Ovary (tissue), 10 donors: ENCODE data around the gene DDX51. TPM values are rescaled to one million over a fixed set of nuclear protein-coding genes. Genes with fewer than 3 reads are reported as not detected.

Experiments
- DNase-seq, 5 donors: peaks; one replicate each; pipeline ENCODE4 v3.0.0-alpha.2; 2019 to 2020
- H3K27ac ChIP-seq, 2 donors: fragments of 200-600 bp; one replicate each; pipeline versions ENCODE4 v1.5.1 to v1.8.0; 2019 to 2022
- H3K27me3 ChIP-seq: fragments of 200-600 bp; one replicate; pipeline ENCODE4 v1.8.0; 2022
- H3K36me3 ChIP-seq: fragments of 200-600 bp; sonication (generic); one replicate; pipeline ENCODE4 v1.5.1; 2019
- H3K4me1 ChIP-seq: one replicate; pipeline ENCODE4 v1.8.1; 2013; ENCODE audit warnings: mild to moderate bottlenecking, moderate library complexity; ENCODE audit not compliant: insufficient read depth
- H3K4me3 ChIP-seq: fragments of 200-600 bp; sonication (generic); one replicate; pipeline ENCODE4 v1.5.1; 2017
- H3K9me3 ChIP-seq, 2 donors: fragments of 200-600 bp in 1 of 2; sonication (generic) in 1 of 2; one replicate each; pipeline versions ENCODE4 v1.5.1 to v1.8.1; 2013 to 2019; ENCODE audit warnings: mild to moderate bottlenecking in 1 of 2, moderate library complexity in 1 of 2
- EP300 ChIP-seq: sonication (generic); formaldehyde crosslinking; IDR thresholded peaks from one replicate; pipeline ENCODE4 v1.6.1; 2017; ENCODE audit warnings: antibody characterized with exemption
- POLR2A ChIP-seq: fragments of 450-650 bp; IDR thresholded peaks from one replicate; pipeline ENCODE4 v1.6.1; 2017; ENCODE audit warnings: antibody characterized with exemption, mild to moderate bottlenecking, moderate library complexity
- WGBS, 3 donors: extraction: QIAGEN DNeasy Blood & Tissue Kit in 1 of 3; methylation state at CpG; one replicate each; pipeline versions ENCODE4 v1.1.5 to v1.1.7; 2013 to 2017; 5-methylcytosine and 5-hydroxymethylcytosine counted together
- intact Hi-C, 4 donors: fragments of 100-400 bp; cut with DNase I; formaldehyde crosslinking; loops; one replicate each; pipeline versions ENCODE4 v1.11.0 to v1.15.1; 2022 to 2023
- long read RNA-seq, 3 donors: library from polyadenylated mRNA in 2 of 3; unstranded in 2 of 3; transcript quantifications; one replicate each; pipeline ENCODE4 v2.0.0 and lab custom pipeline, GENCODE V29; 2021 to 2026
- polyA plus RNA-seq, 2 donors: library from polyadenylated mRNA; stranded (reverse); fragments of 200-250 nt in 1 of 2; fragments of 350-450 nt in 1 of 2; fragmentation: Illumina TruSeq in 1 of 2; extraction: RNeasy Lipid Tissue Mini Kit (QIAGEN cat#74804) in 1 of 2; gene quantifications; one replicate each; pipeline ENCODE4 v1.2.3, GENCODE V29; 2013 to 2014
- total RNA-seq, 7 donors: library from RNA; depleted of rRNA in 2 of 7; stranded (reverse); fragments of >200 nt in 2 of 7; fragmentation: NEBNext Ultra II Directional in 3 of 7; extraction: Animal tissue kit (Norgen Biotek cat#: 25700) in 3 of 7; gene quantifications; one replicate each; pipeline versions ENCODE4 v1.1.0 to v1.2.4, GENCODE V29; 2016 to 2023
- TF ChIP-seq, protein P1 (sequence below), 3 donors: fragments of 450-650 bp in 2 of 3; fragments of 200-600 bp in 1 of 3; IDR thresholded peaks; one replicate each; pipeline versions ENCODE4 v1.5.1 to v1.8.0; 2016 to 2022; ENCODE audit warnings: antibody characterized with exemption in 3 of 3, mild to moderate bottlenecking in 1 of 3
- donor health status: DM: no; HTN: no; CAD: no; lungs with moderate emphysema.
- donor health status: DM: no; HTN: no; CAD: no.
- donor health status: Bipolar disorder and iron deficiency.
- donor health status: DM: yes; HTN: yes; CAD: no.
- donor health status: DM: no; HTN: no; CAD: no.
- donor health status: DM: yes; HTN: yes; CAD: no.

Gene DDX51, protein sequence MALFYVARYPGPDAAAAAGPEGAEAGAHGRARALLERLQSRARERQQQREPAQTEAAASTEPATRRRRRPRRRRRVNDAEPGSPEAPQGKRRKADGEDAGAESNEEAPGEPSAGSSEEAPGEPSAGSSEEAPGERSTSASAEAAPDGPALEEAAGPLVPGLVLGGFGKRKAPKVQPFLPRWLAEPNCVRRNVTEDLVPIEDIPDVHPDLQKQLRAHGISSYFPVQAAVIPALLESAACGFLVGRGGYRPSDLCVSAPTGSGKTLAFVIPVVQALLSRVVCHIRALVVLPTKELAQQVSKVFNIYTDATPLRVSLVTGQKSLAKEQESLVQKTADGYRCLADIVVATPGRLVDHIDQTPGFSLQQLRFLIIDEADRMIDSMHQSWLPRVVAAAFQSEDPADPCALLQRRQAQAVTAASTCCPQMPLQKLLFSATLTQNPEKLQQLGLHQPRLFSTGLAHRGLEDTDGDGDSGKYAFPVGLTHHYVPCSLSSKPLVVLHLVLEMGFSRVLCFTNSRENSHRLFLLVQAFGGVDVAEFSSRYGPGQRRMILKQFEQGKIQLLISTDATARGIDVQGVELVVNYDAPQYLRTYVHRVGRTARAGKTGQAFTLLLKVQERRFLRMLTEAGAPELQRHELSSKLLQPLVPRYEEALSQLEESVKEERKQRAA
- 10 to 100 TPM; 18.0 to 26.2 (median 21.8) TPM for total RNA-seq
- polyA plus RNA-seq = 10 to 100 TPM in 1 of 2 donors, 1 to 10 TPM in 1; 10.0 to 21.9 TPM
- long read RNA-seq, donor 1, full-length matches to known transcripts = 1 of 21 reads
- long read RNA-seq, donor 1, partial matches to known transcripts = 8 of 21 reads
- long read RNA-seq, donor 1, other reads (novel, unspliced or antisense) = 12 of 21 reads
- long read RNA-seq, donor 2, full-length matches to known transcripts = 16 of 84 reads
- long read RNA-seq, donor 2, partial matches to known transcripts = 44 of 84 reads
- long read RNA-seq, donor 2, other reads (novel, unspliced or antisense) = 24 of 84 reads
- long read RNA-seq, donor 3, full-length matches to known transcripts = 53 of 80 reads
- long read RNA-seq, donor 3, partial matches to known transcripts = 2 of 80 reads
- long read RNA-seq, donor 3, other reads (novel, unspliced or antisense) = 25 of 80 reads

DNA sequence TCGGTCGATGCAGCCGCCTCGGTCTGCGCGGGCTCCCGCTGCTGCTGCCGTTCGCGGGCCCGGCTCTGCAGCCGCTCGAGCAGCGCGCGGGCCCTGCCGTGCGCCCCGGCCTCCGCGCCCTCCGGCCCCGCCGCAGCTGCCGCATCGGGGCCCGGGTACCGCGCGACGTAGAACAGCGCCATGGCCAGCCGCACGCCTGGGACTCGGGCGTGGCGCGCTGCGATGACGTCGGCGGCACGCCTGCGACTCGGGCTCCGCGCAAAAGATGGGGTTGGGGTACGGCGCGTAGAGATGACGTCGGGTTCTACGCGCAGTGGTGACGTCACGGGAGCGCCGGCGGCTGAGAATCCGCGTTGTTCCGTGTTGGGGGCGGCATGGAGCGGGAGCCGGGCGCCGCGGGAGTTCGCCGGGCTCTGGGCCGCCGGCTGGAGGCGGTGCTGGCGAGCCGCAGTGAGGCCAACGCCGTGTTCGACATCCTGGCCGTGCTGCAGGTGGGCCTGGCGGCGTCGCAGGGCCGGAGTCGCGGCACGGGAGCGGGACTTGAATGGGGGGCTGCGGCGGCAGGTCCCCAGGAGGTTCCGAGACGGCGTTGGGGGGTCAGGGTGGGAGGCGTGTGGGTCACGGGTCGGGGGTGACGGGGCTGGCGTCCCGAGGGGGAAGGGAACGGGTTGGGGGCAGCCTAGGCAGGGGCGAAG lies at the start of gene DDX51, which contains the start of gene NOC4L:
DDX51 (minus strand) TSS at position 205 of the 695 bp plus-strand sequence; CDS start at position 182, 23 bp downstream.
NOC4L (plus strand) TSS at position 343 of the 695 bp plus-strand sequence; CDS start at position 375, 32 bp downstream.
- Histone ChIP-seq H3K27ac (peak within 1 kb of the TSS; percentile 70 to 78), H3K4me3 (peak within 1 kb of the TSS; percentile 99), H3K4me1 (peaks cover 25% of the 10 kb centered on the region), H3K9me3 (no peaks in the 10 kb centered on the region), H3K36me3 (no peaks in the 10 kb centered on the region), H3K27me3 (no peaks in the 10 kb centered on the region)
- 0 to 1% (median 1%) methylated on average over 60 to 100 of the region's 100 CpGs for WGBS, 3 donors
- TF ChIP-seq, protein P1, sequence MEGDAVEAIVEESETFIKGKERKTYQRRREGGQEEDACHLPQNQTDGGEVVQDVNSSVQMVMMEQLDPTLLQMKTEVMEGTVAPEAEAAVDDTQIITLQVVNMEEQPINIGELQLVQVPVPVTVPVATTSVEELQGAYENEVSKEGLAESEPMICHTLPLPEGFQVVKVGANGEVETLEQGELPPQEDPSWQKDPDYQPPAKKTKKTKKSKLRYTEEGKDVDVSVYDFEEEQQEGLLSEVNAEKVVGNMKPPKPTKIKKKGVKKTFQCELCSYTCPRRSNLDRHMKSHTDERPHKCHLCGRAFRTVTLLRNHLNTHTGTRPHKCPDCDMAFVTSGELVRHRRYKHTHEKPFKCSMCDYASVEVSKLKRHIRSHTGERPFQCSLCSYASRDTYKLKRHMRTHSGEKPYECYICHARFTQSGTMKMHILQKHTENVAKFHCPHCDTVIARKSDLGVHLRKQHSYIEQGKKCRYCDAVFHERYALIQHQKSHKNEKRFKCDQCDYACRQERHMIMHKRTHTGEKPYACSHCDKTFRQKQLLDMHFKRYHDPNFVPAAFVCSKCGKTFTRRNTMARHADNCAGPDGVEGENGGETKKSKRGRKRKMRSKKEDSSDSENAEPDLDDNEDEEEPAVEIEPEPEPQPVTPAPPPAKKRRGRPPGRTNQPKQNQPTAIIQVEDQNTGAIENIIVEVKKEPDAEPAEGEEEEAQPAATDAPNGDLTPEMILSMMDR (IDR thresholded peaks at IDR 0.05) = peak in 2 of 3 donors; percentile 33 to 56
- TF ChIP-seq EP300 (no peak), POLR2A (peak; percentile 54)
- DNase-seq = peak; percentile 91 to 98 (median 95)
- intact Hi-C loops = loop anchor here in 1 of 4 donors (5.0 kb wide), 1 partner anchor 348 kb away; the partner anchor contains the start of gene FBRSL1

DNA sequence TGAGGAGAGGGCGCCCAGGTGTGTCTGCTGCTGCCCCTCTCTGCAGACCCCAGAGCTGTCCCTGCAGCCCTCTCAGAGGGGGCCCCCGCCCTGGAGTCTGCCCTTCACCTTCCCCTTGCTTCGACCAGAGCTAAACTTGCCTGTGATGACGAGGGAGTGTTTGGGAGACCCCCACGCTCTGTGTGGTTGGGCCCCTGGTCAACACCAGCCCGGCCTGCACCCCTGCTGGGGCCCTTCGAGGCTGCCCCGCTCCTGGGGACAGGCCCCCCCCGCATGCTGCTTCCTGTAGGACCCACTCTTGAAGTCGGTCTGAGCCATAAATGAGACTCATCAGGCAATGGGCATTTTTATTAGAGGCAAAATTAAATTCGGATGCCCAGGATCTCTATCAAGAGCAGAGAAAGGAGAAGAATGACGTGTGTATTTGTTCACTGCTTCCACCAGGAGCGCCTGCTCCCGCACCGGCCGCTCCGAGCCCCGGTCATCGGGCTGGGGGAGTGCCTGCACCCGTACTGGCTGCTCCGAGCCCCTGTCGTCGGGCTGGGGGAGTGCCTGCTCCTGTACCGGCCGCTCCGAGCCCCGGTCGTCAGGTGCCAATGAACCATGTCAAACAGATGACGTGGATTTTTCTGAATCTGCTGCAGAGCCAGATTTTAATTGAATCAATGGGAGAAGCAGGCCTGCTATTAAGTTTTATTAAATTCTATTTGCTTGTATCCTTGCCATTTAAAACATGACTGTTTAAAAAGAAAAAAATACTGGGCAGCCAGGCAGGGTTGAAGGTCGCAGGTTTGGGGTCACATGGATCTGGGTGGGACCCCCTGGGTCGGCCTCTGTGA lies 47.8 kb upstream of the DDX51 start:
- Histone ChIP-seq H3K4me1 (peaks cover 5% of the 10 kb centered on the region), H3K27ac (no peak overlapping the region), H3K27me3 (no peaks in the 10 kb centered on the region), H3K36me3 (no peaks in the 10 kb centered on the region), H3K4me3 (no peak overlapping the region), H3K9me3 (peaks cover 0 to 4% of the 10 kb centered on the region in 2 donors)
- WGBS, 3 donors = 60 to 78% (median 65%) methylated on average over 31 of the region's 31 CpGs
- no peak for DNase-seq
- TF ChIP-seq, protein P1 (IDR thresholded peaks at IDR 0.05) = no peak
- intact Hi-C loops = no loop called here

DNA sequence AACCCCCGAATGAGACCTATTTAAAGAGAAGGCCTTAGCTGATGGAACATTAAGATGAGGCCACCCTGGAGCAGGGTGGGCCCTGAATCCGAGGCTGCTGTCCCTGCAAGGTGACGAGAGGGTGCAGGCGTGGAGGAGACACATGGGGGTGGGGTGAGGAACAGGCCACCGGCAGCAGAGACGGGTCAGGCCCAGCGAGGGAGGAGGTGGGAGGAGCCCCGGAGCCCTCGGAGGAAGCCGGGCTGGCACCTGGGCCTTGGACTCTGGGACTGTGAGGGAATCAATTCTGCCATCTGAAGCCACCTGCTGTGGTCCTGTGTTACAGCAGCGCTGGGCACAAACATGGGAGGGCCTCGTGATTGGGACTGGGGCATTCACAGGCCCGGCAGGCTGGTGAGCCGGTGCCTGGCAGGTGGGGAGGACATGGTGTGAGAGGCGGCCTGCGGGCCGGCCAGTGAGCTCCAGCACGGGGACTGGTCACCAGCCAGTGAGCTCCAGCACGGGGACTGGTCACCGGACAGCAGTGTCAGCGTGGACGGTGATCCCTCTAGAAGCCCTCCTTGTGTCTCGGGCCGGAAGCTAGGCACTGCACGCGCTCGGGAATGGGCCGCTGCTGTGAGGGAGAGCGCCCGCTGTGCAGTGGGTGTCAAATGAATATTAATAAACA lies 46.8 kb upstream of the DDX51 start:
- no peak for TF ChIP-seq POLR2A
- no peak for TF ChIP-seq EP300
- TF ChIP-seq, protein P1 (IDR thresholded peaks at IDR 0.05) = no peak
- no peaks in the 10 kb centered on the region for H3K27me3 ChIP-seq
- DNase-seq = no peak
- peaks cover 5% of the 10 kb centered on the region for H3K4me1 ChIP-seq
- 83 to 88% (median 87%) methylated on average over 30 of the region's 30 CpGs for WGBS, 3 donors
- H3K9me3 ChIP-seq = peaks cover 0 to 4% of the 10 kb centered on the region in 2 donors
- H3K4me3 ChIP-seq = no peak overlapping the region
- no peak overlapping the region for H3K27ac ChIP-seq
- intact Hi-C loops = no loop called here
- H3K36me3 ChIP-seq = no peaks in the 10 kb centered on the region
